Peyer's patch (tissue), 4 donors: Measurements from ENCODE around the gene SELENOT.

Source experiments
- POLR2A ChIP-seq, 2 donors: fragments of 450-650 bp; IDR thresholded peaks; one replicate each; pipeline ENCODE4 v1.5.1; 2017; ENCODE audit warnings: antibody characterized with exemption in 2 of 2, mild to moderate bottlenecking in 2 of 2, moderate library complexity in 2 of 2
- TF ChIP-seq, protein P1 (sequence below), 6 experiments: fragments of 450-650 bp in 4 of 6; fragments of 200-600 bp in 2 of 6; sonication (generic) in 1 of 6; IDR thresholded peaks; one replicate each; pipeline ENCODE4 v1.5.1; 2017 to 2019; ENCODE audit warnings: antibody characterized with exemption in 6 of 6, mild to moderate bottlenecking in 3 of 6, moderate library complexity in 1 of 6

DNA sequence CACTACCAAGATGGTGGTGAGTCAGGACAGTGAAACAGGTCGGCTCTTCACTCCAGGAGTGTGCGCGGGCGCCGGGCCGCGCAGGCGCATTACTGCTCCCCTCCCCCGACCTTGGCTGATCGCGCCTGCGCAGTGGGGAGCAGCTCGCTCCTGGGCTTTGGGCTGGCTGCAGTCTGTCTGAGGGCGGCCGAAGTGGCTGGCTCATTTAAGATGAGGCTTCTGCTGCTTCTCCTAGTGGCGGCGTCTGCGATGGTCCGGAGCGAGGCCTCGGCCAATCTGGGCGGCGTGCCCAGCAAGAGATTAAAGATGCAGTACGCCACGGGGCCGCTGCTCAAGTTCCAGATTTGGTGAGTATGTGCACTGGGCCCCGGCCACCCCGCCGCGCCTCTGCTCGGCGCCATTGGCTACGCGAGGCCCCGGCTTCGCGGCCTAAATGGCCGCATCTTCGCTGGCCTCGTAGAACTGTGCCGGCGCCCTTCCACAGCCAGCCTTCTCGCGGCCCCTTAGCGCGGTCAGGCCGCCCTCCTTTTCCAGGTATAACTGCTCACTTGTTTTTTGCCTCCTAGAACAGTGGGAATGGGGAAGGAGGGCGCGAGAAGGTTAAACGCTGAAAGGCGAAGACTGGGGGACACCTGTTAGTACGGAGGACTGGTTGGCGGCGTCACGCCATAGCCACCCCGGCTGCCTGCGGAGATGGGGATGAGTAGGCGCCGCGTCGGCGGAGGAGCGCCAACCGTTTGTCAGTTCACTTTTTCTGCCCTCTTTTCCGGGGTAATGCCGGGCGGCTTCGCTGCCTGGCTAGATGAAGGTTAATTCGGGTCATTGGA lies at the start of gene SELENOT:
- TF ChIP-seq, protein P1, sequence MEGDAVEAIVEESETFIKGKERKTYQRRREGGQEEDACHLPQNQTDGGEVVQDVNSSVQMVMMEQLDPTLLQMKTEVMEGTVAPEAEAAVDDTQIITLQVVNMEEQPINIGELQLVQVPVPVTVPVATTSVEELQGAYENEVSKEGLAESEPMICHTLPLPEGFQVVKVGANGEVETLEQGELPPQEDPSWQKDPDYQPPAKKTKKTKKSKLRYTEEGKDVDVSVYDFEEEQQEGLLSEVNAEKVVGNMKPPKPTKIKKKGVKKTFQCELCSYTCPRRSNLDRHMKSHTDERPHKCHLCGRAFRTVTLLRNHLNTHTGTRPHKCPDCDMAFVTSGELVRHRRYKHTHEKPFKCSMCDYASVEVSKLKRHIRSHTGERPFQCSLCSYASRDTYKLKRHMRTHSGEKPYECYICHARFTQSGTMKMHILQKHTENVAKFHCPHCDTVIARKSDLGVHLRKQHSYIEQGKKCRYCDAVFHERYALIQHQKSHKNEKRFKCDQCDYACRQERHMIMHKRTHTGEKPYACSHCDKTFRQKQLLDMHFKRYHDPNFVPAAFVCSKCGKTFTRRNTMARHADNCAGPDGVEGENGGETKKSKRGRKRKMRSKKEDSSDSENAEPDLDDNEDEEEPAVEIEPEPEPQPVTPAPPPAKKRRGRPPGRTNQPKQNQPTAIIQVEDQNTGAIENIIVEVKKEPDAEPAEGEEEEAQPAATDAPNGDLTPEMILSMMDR (IDR thresholded peaks at IDR 0.05) = peak in 3 of 6 experiments; percentile 37 to 45 (median 40)
- peak; percentile 96 for TF ChIP-seq POLR2A (IDR thresholded peaks at IDR 0.05)
